Erythroblast (primary cell): ENCODE measurements around the gene MAP3K21.

ENCODE experiments used
- GATA1 ChIP-seq: IDR thresholded peaks from 2 replicates; pipeline ENCODE4 v1.6.1; 2011; ENCODE audit warnings: low read depth, mild to moderate bottlenecking, control low read depth, low read length, moderate library complexity
- POLR2A ChIP-seq: IDR thresholded peaks from 2 replicates; pipeline ENCODE4 v1.6.1; 2011; ENCODE audit warnings: mild to moderate bottlenecking, low read length

DNA sequence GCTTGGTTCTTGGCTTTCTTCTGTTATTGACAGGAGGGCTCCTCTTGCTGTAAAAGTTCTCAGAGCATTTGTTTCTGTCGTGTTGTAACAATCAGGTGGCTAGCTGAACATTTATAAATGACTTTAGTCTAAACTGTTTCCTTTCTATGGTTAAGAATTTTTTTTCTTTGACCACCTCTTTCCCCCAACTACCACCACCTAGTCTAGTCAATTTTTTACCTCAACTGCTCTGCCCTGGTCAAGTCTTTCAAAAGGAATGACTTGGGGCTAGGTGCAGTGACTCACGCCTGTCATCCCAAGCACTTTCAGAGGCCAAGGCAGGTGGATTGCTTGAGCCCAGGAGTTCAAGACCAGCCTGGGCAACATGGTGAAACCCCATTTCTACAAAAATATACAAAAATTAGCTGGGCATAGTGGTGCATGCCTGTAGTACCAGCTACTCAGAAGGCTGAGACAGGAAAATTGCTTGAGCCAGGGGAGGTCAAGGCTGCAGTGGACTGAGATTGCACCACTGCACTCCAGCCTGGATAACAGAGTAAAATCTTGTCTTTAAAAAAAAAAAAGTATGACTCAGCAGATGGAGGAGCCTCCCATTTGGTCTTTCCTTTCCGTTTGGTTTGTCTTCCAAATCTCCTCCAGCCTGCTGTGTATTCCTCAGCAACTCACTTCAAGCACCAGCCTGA lies 40.7 kb downstream of the MAP3K21 start:
- TF ChIP-seq POLR2A: no peak
- no peak for TF ChIP-seq GATA1
